Measurements from ENCODE around the gene EEF1G. TPM values are rescaled to one million over a fixed set of nuclear protein-coding genes. Genes with fewer than 3 reads are reported as not detected.

EEF1G gene
- total and polyA plus RNA-seq, 9 of the 15 experiments (the other 6 are each of a cell fraction or from before 2014, with no cell fraction given), result 985 to 2,349 (median 2,035) TPM

DNA sequence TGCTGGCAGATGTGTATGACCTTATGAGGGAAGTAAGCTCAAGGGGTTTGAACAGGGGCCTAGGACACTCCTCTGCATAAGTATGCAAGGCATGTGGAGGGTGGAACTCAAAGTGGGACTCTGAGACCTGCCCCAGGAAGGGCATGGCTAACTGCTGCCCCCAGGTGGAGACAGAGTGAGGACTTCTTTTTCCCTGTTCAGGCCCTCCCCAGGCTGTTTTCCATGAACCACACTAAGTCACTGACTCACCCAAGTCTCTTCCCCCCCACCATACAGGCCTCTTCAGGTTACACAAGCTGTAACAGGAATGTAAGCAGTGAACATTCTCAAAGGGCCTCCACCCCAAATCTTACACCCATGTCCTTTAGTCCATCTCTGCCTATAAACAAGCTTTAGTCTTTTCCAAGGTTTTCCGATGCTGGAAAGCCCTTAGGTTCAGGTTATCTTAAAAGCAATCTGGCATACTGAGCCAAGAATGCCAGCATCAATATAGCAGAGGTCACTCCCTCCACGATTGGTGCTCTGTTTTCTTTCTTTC is 13.1 kb downstream of the EEF1G start (continued):
- TF ChIP-seq, protein P1, sequence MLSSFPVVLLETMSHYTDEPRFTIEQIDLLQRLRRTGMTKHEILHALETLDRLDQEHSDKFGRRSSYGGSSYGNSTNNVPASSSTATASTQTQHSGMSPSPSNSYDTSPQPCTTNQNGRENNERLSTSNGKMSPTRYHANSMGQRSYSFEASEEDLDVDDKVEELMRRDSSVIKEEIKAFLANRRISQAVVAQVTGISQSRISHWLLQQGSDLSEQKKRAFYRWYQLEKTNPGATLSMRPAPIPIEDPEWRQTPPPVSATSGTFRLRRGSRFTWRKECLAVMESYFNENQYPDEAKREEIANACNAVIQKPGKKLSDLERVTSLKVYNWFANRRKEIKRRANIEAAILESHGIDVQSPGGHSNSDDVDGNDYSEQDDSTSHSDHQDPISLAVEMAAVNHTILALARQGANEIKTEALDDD (IDR thresholded peaks at IDR 0.05), result peak; percentile 85
- TF ChIP-seq FOSL1 (tag; conservative IDR thresholded peaks at IDR 0.05), result peak; percentile 86
- no peak for TF ChIP-seq NFRKB (IDR thresholded peaks at IDR 0.05; ENCODE audit: low read depth)
- no peak for TF ChIP-seq NFE2L1 (tag; IDR thresholded peaks at IDR 0.05; ENCODE audit: borderline replicate concordance, low read depth)
- peak; percentile 54; the same call in 1 of the 2 replicates for TF ChIP-seq SOX6 (IDR thresholded peaks at IDR 0.05)
- no peak for TF ChIP-seq SRSF1 (IDR thresholded peaks at IDR 0.05; ENCODE audit: low read depth, low read length)
- TF ChIP-seq, protein P2, sequence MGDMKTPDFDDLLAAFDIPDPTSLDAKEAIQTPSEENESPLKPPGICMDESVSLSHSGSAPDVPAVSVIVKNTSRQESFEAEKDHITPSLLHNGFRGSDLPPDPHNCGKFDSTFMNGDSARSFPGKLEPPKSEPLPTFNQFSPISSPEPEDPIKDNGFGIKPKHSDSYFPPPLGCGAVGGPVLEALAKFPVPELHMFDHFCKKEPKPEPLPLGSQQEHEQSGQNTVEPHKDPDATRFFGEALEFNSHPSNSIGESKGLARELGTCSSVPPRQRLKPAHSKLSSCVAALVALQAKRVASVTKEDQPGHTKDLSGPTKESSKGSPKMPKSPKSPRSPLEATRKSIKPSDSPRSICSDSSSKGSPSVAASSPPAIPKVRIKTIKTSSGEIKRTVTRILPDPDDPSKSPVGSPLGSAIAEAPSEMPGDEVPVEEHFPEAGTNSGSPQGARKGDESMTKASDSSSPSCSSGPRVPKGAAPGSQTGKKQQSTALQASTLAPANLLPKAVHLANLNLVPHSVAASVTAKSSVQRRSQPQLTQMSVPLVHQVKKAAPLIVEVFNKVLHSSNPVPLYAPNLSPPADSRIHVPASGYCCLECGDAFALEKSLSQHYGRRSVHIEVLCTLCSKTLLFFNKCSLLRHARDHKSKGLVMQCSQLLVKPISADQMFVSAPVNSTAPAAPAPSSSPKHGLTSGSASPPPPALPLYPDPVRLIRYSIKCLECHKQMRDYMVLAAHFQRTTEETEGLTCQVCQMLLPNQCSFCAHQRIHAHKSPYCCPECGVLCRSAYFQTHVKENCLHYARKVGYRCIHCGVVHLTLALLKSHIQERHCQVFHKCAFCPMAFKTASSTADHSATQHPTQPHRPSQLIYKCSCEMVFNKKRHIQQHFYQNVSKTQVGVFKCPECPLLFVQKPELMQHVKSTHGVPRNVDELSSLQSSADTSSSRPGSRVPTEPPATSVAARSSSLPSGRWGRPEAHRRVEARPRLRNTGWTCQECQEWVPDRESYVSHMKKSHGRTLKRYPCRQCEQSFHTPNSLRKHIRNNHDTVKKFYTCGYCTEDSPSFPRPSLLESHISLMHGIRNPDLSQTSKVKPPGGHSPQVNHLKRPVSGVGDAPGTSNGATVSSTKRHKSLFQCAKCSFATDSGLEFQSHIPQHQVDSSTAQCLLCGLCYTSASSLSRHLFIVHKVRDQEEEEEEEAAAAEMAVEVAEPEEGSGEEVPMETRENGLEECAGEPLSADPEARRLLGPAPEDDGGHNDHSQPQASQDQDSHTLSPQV (IDR thresholded peaks at IDR 0.05), result peak; percentile 50; the same call in 1 of the 2 replicates
- no peak for TF ChIP-seq SREBF1 (IDR thresholded peaks at IDR 0.05; ENCODE audit: borderline replicate concordance, low read depth, low read length)
- TF ChIP-seq, protein P3, sequence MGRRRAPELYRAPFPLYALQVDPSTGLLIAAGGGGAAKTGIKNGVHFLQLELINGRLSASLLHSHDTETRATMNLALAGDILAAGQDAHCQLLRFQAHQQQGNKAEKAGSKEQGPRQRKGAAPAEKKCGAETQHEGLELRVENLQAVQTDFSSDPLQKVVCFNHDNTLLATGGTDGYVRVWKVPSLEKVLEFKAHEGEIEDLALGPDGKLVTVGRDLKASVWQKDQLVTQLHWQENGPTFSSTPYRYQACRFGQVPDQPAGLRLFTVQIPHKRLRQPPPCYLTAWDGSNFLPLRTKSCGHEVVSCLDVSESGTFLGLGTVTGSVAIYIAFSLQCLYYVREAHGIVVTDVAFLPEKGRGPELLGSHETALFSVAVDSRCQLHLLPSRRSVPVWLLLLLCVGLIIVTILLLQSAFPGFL (CRISPR knock-in tag; IDR thresholded peaks at IDR 0.05), result no peak
- no peak for TF ChIP-seq ZNF830 (CRISPR knock-in tag; IDR thresholded peaks at IDR 0.05)
- TF ChIP-seq CBFA2T3 (IDR thresholded peaks at IDR 0.05), result no peak
- peak in 1 of 2 experiments; percentile 71; a peak in 1 of 4 replicates for TF ChIP-seq RCOR1 (IDR thresholded peaks at IDR 0.05; ENCODE audit: borderline replicate concordance in 1 of 2, low read depth in 2 of 2, low read length in 2 of 2)
- TF ChIP-seq, protein P4, sequence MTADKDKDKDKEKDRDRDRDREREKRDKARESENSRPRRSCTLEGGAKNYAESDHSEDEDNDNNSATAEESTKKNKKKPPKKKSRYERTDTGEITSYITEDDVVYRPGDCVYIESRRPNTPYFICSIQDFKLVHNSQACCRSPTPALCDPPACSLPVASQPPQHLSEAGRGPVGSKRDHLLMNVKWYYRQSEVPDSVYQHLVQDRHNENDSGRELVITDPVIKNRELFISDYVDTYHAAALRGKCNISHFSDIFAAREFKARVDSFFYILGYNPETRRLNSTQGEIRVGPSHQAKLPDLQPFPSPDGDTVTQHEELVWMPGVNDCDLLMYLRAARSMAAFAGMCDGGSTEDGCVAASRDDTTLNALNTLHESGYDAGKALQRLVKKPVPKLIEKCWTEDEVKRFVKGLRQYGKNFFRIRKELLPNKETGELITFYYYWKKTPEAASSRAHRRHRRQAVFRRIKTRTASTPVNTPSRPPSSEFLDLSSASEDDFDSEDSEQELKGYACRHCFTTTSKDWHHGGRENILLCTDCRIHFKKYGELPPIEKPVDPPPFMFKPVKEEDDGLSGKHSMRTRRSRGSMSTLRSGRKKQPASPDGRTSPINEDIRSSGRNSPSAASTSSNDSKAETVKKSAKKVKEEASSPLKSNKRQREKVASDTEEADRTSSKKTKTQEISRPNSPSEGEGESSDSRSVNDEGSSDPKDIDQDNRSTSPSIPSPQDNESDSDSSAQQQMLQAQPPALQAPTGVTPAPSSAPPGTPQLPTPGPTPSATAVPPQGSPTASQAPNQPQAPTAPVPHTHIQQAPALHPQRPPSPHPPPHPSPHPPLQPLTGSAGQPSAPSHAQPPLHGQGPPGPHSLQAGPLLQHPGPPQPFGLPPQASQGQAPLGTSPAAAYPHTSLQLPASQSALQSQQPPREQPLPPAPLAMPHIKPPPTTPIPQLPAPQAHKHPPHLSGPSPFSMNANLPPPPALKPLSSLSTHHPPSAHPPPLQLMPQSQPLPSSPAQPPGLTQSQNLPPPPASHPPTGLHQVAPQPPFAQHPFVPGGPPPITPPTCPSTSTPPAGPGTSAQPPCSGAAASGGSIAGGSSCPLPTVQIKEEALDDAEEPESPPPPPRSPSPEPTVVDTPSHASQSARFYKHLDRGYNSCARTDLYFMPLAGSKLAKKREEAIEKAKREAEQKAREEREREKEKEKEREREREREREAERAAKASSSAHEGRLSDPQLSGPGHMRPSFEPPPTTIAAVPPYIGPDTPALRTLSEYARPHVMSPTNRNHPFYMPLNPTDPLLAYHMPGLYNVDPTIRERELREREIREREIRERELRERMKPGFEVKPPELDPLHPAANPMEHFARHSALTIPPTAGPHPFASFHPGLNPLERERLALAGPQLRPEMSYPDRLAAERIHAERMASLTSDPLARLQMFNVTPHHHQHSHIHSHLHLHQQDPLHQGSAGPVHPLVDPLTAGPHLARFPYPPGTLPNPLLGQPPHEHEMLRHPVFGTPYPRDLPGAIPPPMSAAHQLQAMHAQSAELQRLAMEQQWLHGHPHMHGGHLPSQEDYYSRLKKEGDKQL (CRISPR knock-in tag; IDR thresholded peaks at IDR 0.05; ENCODE audit: borderline replicate concordance), result no peak
- TF ChIP-seq SLC30A9 (CRISPR knock-in tag; IDR thresholded peaks at IDR 0.05), result no peak
- TF ChIP-seq HNRNPLL (IDR thresholded peaks at IDR 0.05; ENCODE audit: low read depth, low read length, poor library complexity, severe bottlenecking), result no peak
- TF ChIP-seq MIER1 (IDR thresholded peaks at IDR 0.05; ENCODE audit: low read depth), result no peak
- no peak for TF ChIP-seq ADNP (tag; IDR thresholded peaks at IDR 0.05)

All from K562 (cell line).